D721Med (cell line): ENCODE measurements around the gene MRPL53.

ENCODE experiments used
- DNase-seq: peaks from one replicate; pipeline ENCODE4 v3.0.0; 2011; ENCODE audit warnings: low spot score; ENCODE audit not compliant: insufficient read length
- FAIRE-seq: peaks from 2 replicates; lab custom pipeline; 2011; peaks lifted over from hg19 to GRCh38; lab: Jason Lieb, UNC
- TF ChIP-seq, protein P1 (sequence below): IDR thresholded peaks from 2 replicates; pipeline ENCODE4 v1.5.1; 2012; ENCODE audit warnings: mild to moderate bottlenecking, control low read depth; ENCODE audit not compliant: insufficient read depth; ENCODE audit errors: missing control alignments

The MRPL53 gene

DNA sequence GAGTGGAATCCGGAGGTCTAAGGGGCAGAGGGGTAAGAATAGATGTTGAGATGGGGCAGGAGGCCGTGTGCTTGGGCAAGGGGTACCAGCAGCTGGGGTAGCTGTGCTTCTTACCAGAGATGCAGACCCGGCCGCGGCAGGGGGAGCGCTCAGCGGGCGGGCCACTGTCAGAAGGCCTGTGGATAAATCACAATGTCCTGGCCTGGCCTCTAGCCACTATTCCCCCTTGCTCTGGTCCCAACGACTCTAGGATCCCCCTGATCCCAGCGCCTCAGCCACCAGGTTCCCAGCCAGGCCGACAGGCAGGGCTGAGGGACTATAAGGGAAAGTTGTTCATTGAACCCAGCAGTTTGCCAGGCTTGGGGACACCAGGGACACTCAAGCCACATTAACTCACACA, 42.0 kb downstream of the MRPL53 start:
- no peak for DNase-seq
- TF ChIP-seq, protein P1, sequence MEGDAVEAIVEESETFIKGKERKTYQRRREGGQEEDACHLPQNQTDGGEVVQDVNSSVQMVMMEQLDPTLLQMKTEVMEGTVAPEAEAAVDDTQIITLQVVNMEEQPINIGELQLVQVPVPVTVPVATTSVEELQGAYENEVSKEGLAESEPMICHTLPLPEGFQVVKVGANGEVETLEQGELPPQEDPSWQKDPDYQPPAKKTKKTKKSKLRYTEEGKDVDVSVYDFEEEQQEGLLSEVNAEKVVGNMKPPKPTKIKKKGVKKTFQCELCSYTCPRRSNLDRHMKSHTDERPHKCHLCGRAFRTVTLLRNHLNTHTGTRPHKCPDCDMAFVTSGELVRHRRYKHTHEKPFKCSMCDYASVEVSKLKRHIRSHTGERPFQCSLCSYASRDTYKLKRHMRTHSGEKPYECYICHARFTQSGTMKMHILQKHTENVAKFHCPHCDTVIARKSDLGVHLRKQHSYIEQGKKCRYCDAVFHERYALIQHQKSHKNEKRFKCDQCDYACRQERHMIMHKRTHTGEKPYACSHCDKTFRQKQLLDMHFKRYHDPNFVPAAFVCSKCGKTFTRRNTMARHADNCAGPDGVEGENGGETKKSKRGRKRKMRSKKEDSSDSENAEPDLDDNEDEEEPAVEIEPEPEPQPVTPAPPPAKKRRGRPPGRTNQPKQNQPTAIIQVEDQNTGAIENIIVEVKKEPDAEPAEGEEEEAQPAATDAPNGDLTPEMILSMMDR, result no peak
- no peak for FAIRE-seq

DNA sequence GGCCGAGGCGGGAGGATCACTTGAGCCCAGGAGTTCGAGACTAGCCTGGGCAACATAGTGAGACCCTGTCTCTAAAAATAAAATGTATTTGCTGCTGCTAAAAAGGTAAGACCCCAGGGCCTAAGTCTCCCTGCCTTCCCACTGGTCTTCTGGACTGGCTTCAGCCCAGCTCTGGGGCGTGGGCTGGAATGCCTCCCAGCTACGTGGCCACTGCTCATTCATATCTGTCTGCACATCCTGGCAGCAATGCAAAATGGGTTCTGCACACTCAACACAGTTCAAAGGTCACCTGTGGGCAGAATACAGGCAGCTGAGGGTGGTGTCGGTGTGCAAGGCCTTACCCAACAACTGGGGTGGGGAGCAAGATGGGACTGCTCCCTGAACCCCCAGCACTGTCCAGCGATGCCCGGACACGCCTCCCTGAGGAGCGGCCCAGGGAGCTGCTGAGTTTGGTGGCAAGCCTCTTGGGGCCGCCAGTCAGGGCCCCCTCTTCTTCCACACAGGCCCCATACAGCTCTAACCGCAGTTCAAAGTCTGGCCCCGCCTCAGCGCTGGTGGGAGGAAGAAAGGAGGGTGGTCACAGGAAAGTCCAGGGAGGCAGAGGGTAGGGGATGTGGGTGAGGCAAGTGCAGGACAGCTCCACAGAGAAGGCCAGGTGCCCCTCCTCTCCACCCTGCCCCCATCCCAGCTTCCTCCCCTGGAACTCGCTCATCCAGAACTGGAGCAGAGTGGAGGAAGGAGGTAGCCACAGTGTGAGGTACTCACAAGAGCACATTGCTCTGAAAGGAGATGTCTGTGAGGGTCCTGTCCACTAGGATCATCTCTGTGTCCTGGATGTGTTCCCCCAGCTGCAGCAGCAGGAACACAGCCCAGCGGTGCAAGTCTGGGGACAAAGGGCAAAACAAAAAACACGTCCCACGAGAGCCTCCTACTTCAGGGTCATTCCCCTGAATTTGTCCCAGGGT, 42.7 kb downstream of the MRPL53 start:
- TF ChIP-seq, protein P1, result no peak
- DNase-seq, result no peak

GRCh38 chr2:74428675-74429074, 43.8 kb downstream of the MRPL53 start:
- TF ChIP-seq, protein P1, result no peak
- no peak for DNase-seq
- FAIRE-seq, result no peak

More for the DNA sequence above, 42.7 kb downstream of the MRPL53 start:
- no peak for FAIRE-seq

- FAIRE-seq, result no peak
- no peak for DNase-seq
- TF ChIP-seq, protein P1, result no peak
These were observed 44.9 kb downstream of the MRPL53 start for GRCh38 chr2:74427551-74427950.

- TF ChIP-seq, protein P1, result no peak
- DNase-seq (no peak), FAIRE-seq (no peak)
These were observed 46.2 kb downstream of the MRPL53 start for GRCh38 chr2:74426181-74426758.

DNA sequence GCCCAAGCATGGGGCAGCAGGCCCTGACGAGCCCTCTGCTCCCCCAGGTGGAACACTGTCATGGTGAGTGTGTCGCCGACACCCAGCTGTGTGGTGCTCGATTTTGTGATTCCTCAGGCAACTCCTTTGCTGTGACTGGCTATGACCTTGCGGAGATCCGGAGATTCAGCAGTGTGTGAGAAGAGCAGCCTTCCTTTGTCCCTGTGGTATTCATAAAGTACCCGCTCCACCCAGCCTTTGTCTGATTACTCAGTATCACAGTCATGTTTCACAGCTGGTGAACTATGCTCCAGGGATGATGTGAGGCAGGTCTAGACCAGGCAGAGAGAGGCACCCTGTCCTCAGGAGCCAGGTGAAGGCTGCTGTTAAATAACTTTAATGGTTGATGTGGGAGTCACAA, 47.0 kb downstream of the MRPL53 start:
- DNase-seq, result no peak
- TF ChIP-seq, protein P1, result no peak
- no peak for FAIRE-seq
